HL-60 (cell line): ENCODE measurements around the gene FBXL2.

Source experiments
- CTCF ChIP-seq: IDR thresholded peaks from one replicate; pipeline ENCODE4 v1.5.1; 2011; ENCODE audit warnings: low read length, control low read depth, inconsistent platforms; ENCODE audit not compliant: insufficient read depth
- GABPA ChIP-seq: IDR thresholded peaks from 2 replicates; pipeline ENCODE4 v1.6.1; 2012; ENCODE audit warnings: low read depth
- POLR2AphosphoS5 ChIP-seq: IDR thresholded peaks from 2 replicates; pipeline ENCODE4 v1.6.1; 2012; ENCODE audit warnings: low read depth
- REST ChIP-seq: IDR thresholded peaks from 2 replicates; pipeline ENCODE4 v1.6.1; 2012; ENCODE audit warnings: low read depth; ENCODE audit not compliant: insufficient replicate concordance
- SPI1 ChIP-seq: IDR thresholded peaks from 2 replicates; pipeline ENCODE4 v1.6.1; 2012; ENCODE audit warnings: low read depth, mild to moderate bottlenecking, borderline replicate concordance

GRCh38 chr3:33373082-33373437 lies 95.8 kb downstream of the FBXL2 start:
- no peak for TF ChIP-seq CTCF
- TF ChIP-seq SPI1: no peak
- no peak for TF ChIP-seq POLR2AphosphoS5
- no peak for TF ChIP-seq GABPA
- TF ChIP-seq REST: no peak
